Cardiac muscle cell (in vitro differentiated cells and primary cell): ENCODE measurements around the gene PTGER2. TPM values are rescaled to one million over a fixed set of nuclear protein-coding genes. Genes with fewer than 3 reads are reported as not detected.

ENCODE experiments used
- DNase-seq, 2 donors: peaks; one replicate each; pipeline versions ENCODE4 v3.0.0 to v3.0.0-alpha.2; 2010 to 2017; ENCODE audit warnings: low read depth in 1 of 2, low spot score in 1 of 2
- H3K27ac ChIP-seq: fragments of 200-600 bp; sonication (generic); 2 replicates; pipeline ENCODE4 v1.5.1; 2016
- H3K27me3 ChIP-seq: fragments of 200-600 bp; sonication (generic); 2 replicates; pipeline ENCODE4 v1.6.0; 2016; ENCODE audit warnings: control low read depth
- H3K36me3 ChIP-seq: fragments of 200-600 bp; sonication (generic); 2 replicates; pipeline ENCODE4 v1.5.1; 2016; ENCODE audit warnings: control low read depth
- H3K4me1 ChIP-seq: fragments of 200-600 bp; sonication (generic); 2 replicates; pipeline ENCODE4 v1.8.1; 2017; ENCODE audit warnings: low read depth, mild to moderate bottlenecking, mixed run types
- H3K4me3 ChIP-seq: fragments of 200-600 bp; sonication (generic); 2 replicates; pipeline ENCODE4 v1.5.1; 2016; ENCODE audit warnings: mild to moderate bottlenecking
- H3K9me3 ChIP-seq: fragments of 200-600 bp; sonication (generic); 2 replicates; pipeline ENCODE4 v1.5.1; 2017; ENCODE audit warnings: low read depth, mild to moderate bottlenecking, control low read depth
- CTCF ChIP-seq: IDR thresholded peaks from 2 replicates; pipeline ENCODE4 v1.5.1; 2012; ENCODE audit warnings: low read depth, mild to moderate bottlenecking, low read length
- polyA plus RNA-seq: library from polyadenylated mRNA; unstranded; fragments of >200 nt; fragmentation: Nextera tagmentation; extraction: Ambion mirVana; gene quantifications from 2 replicates; pipeline ENCODE4 v1.2.1, GENCODE V29; 2016
- total RNA-seq: library from RNA; depleted of rRNA; stranded (reverse); fragments of >200 nt; gene quantifications from 2 replicates; pipeline ENCODE4 v1.2.3, GENCODE V29; 2016

The PTGER2 gene
- total and polyA plus RNA-seq, 2 experiments from 2014 or later, result not detected

GRCh38 chr14:52268279-52269061, 45.6 kb upstream of the PTGER2 start:
- no peak for TF ChIP-seq CTCF
- DNase-seq, result peak; percentile 14 to 49

GRCh38 chr14:52269100-52269499, 45.0 kb upstream of the PTGER2 start:
- H3K27ac ChIP-seq, result no peak overlapping the region
- no peaks in the 10 kb centered on the region for H3K4me1 ChIP-seq
- no peak for DNase-seq
- H3K9me3 ChIP-seq, result no peaks in the 10 kb centered on the region
- H3K27me3 ChIP-seq, result peaks cover 87% of the 10 kb centered on the region
- TF ChIP-seq CTCF, result no peak
- H3K36me3 ChIP-seq, result no peaks in the 10 kb centered on the region
- H3K4me3 ChIP-seq, result no peak overlapping the region

More at GRCh38 chr14:52268279-52269061, 45.6 kb upstream of the PTGER2 start:
- Histone ChIP-seq H3K4me3 (peak overlapping the region; percentile 28), H3K36me3 (no peaks in the 10 kb centered on the region), H3K9me3 (no peaks in the 10 kb centered on the region), H3K27ac (no peak overlapping the region), H3K4me1 (no peaks in the 10 kb centered on the region), H3K27me3 (peaks cover 87% of the 10 kb centered on the region)

- TF ChIP-seq CTCF, result no peak
- Histone ChIP-seq H3K27ac (no peak overlapping the region), H3K4me3 (no peak overlapping the region), H3K9me3 (no peaks in the 10 kb centered on the region), H3K4me1 (no peaks in the 10 kb centered on the region), H3K36me3 (no peaks in the 10 kb centered on the region), H3K27me3 (peaks cover 85% of the 10 kb centered on the region)
- no peak for DNase-seq
Observed at GRCh38 chr14:52269982-52270381, 44.1 kb upstream of the PTGER2 start.

GRCh38 chr14:52271538-52271937, 42.6 kb upstream of the PTGER2 start:
- no peaks in the 10 kb centered on the region for H3K4me1 ChIP-seq
- H3K27me3 ChIP-seq, result peaks cover 74% of the 10 kb centered on the region
- no peak for DNase-seq
- H3K36me3 ChIP-seq, result no peaks in the 10 kb centered on the region
- H3K4me3 ChIP-seq, result no peak overlapping the region
- no peak overlapping the region for H3K27ac ChIP-seq
- TF ChIP-seq CTCF, result no peak
- H3K9me3 ChIP-seq, result no peaks in the 10 kb centered on the region

- no peak overlapping the region for H3K4me3 ChIP-seq
- no peaks in the 10 kb centered on the region for H3K36me3 ChIP-seq
- no peak overlapping the region for H3K27ac ChIP-seq
- DNase-seq, result peak; percentile 23 to 61
- no peaks in the 10 kb centered on the region for H3K9me3 ChIP-seq
- no peaks in the 10 kb centered on the region for H3K4me1 ChIP-seq
- TF ChIP-seq CTCF, result peak; percentile 46
- peaks cover 65% of the 10 kb centered on the region for H3K27me3 ChIP-seq
Observed at GRCh38 chr14:52272375-52272774, 41.7 kb upstream of the PTGER2 start.
